ENCODE results near the gene DBP.
"Not testable (repeated sequence)": the region's sequence is repeated elsewhere in the genome, so short reads cannot be mapped to it uniquely, and the experiment has no call there.

Gene DBP

GRCh38 chr19:48668332-48668731 is 31.2 kb upstream of the DBP start:
- in situ Hi-C loops (cut with MboI; ENCODE audit: low sequenced_read_pairs): no loop called here

- in situ Hi-C loops (cut with MboI; ENCODE audit: low sequenced_read_pairs): no loop called here
Observed at GRCh38 chr19:48665786-48666185, 28.6 kb upstream of the DBP start.

- in situ Hi-C loops (cut with MboI; ENCODE audit: low sequenced_read_pairs): no loop called here
Observed at GRCh38 chr19:48664476-48664875, 27.3 kb upstream of the DBP start.

- in situ Hi-C loops (cut with MboI; ENCODE audit: low sequenced_read_pairs): no loop called here
Observed at GRCh38 chr19:48663667-48664066, 26.5 kb upstream of the DBP start.

- in situ Hi-C loops (cut with MboI; ENCODE audit: low sequenced_read_pairs): no loop called here
Observed at GRCh38 chr19:48661711-48662090, 24.5 kb upstream of the DBP start.

- in situ Hi-C loops (cut with MboI; ENCODE audit: low sequenced_read_pairs): no loop called here
Observed at GRCh38 chr19:48660852-48661710, 23.9 kb upstream of the DBP start.

- in situ Hi-C loops (cut with MboI; ENCODE audit: low sequenced_read_pairs): no loop called here
Observed at GRCh38 chr19:48659768-48660167, 22.6 kb upstream of the DBP start.

- in situ Hi-C loops (cut with MboI; ENCODE audit: low sequenced_read_pairs): no loop called here
Observed at GRCh38 chr19:48658483-48658882, 21.3 kb upstream of the DBP start.

- in situ Hi-C loops (cut with MboI; ENCODE audit: low sequenced_read_pairs): not testable (repeated sequence)
Observed at GRCh38 chr19:48657828-48658227, 20.6 kb upstream of the DBP start.

GRCh38 chr19:48656840-48657474 is 19.8 kb upstream of the DBP start:
- in situ Hi-C loops (cut with MboI; ENCODE audit: low sequenced_read_pairs): no loop called here

- in situ Hi-C loops (cut with MboI; ENCODE audit: low sequenced_read_pairs): no loop called here
Observed at GRCh38 chr19:48654299-48655059, 17.3 kb upstream of the DBP start.

- in situ Hi-C loops (cut with MboI; ENCODE audit: low sequenced_read_pairs): no loop called here
Observed at GRCh38 chr19:48651683-48652048, 14.5 kb upstream of the DBP start.

GRCh38 chr19:48650974-48651682 is 13.9 kb upstream of the DBP start:
- in situ Hi-C loops (cut with MboI; ENCODE audit: low sequenced_read_pairs): no loop called here

- in situ Hi-C loops (cut with MboI; ENCODE audit: low sequenced_read_pairs): loop anchor here (25.0 kb wide), 1 partner anchor 314 kb away; the partner anchor contains the start of genes BAX and FTL
Observed at GRCh38 chr19:48648134-48648533, 11.0 kb upstream of the DBP start.

- in situ Hi-C loops (cut with MboI; ENCODE audit: low sequenced_read_pairs): loop anchor here (25.0 kb wide), 1 partner anchor 316 kb away; the partner anchor contains the start of genes BAX and FTL
Observed at GRCh38 chr19:48646722-48647216, 9.6 kb upstream of the DBP start.

- in situ Hi-C loops (cut with MboI; ENCODE audit: low sequenced_read_pairs): loop anchor here (25.0 kb wide), 1 partner anchor 316 kb away; the partner anchor contains the start of genes BAX and FTL
Observed at GRCh38 chr19:48646001-48646721, 9.0 kb upstream of the DBP start, which contains the start of gene CA11. Gene CA11, minus strand, starts transcription at chr19:48646187. Its CDS starts 555 bp downstream, at chr19:48645632.

GRCh38 chr19:48645620-48646000 is 8.4 kb upstream of the DBP start:
- in situ Hi-C loops (cut with MboI; ENCODE audit: low sequenced_read_pairs): loop anchor here (25.0 kb wide), 1 partner anchor 317 kb away; the partner anchor contains the start of genes BAX and FTL

GRCh38 chr19:48644839-48645619 is 7.8 kb upstream of the DBP start:
- in situ Hi-C loops (cut with MboI; ENCODE audit: low sequenced_read_pairs): loop anchor here (25.0 kb wide), 1 partner anchor 317 kb away; the partner anchor contains the start of genes BAX and FTL

GRCh38 chr19:48644355-48644754 is 7.2 kb upstream of the DBP start:
- in situ Hi-C loops (cut with MboI; ENCODE audit: low sequenced_read_pairs): loop anchor here (25.0 kb wide), 1 partner anchor 318 kb away; the partner anchor contains the start of genes BAX and FTL

Measured in HL-60/S4 treated with retinoic acid at 250 ng/mL for 4 days and 3 days (cell line).